Upper lobe of right lung (tissue), 1 donor: ENCODE data around the gene PROCA1. TPM values are rescaled to one million over a fixed set of nuclear protein-coding genes. Genes with fewer than 3 reads are reported as not detected.
"Not testable (repeated sequence)": the region's sequence is repeated elsewhere in the genome, so short reads cannot be mapped to it uniquely, and the experiment has no call there.

Experiments used
- ATAC-seq: fragments of 200-7000 bp; cut with Tn5 transposase; one replicate; pipeline ENCODE4 v1.9.1; 2020; ENCODE audit warnings: mild to moderate bottlenecking, moderate library complexity
- DNase-seq: peaks from one replicate; pipeline ENCODE4 v3.0.0-alpha.2; 2020
- H3K27ac ChIP-seq: fragments of 200-600 bp; one replicate; pipeline ENCODE4 v1.8.0; 2022
- H3K27me3 ChIP-seq: fragments of 200-600 bp; one replicate; pipeline ENCODE4 v1.8.0; 2022; ENCODE audit warnings: mild to moderate bottlenecking
- H3K36me3 ChIP-seq: fragments of 200-600 bp; one replicate; pipeline ENCODE4 v1.8.0; 2022
- H3K4me1 ChIP-seq: fragments of 200-600 bp; one replicate; pipeline ENCODE4 v1.8.0; 2022
- H3K4me3 ChIP-seq: fragments of 200-600 bp; one replicate; pipeline ENCODE4 v1.8.0; 2022; ENCODE audit warnings: mild to moderate bottlenecking
- H3K9me3 ChIP-seq: fragments of 200-600 bp; one replicate; pipeline ENCODE4 v1.8.0; 2022
- CTCF ChIP-seq: fragments of 200-600 bp; IDR thresholded peaks from one replicate; pipeline ENCODE4 v1.8.0; 2022; ENCODE audit warnings: antibody characterized with exemption
- intact Hi-C: fragments of 100-400 bp; cut with DNase I; formaldehyde crosslinking; loops from one replicate; pipeline ENCODE4 v1.11.0; 2022
- total RNA-seq: library from RNA; stranded (reverse); fragmentation: NEBNext Ultra II Directional; extraction: Animal tissue kit (Norgen Biotek cat#: 25700); gene quantifications from one replicate; pipeline ENCODE4 v1.2.1, GENCODE V29; 2021
- donor health status: DM: no; HTN: yes; CAD: no; lungs with severe emphysema.

The PROCA1 gene
- total RNA-seq, 1 donor from 2014 or later = 3.3 TPM

GRCh38 chr17:28662527-28662829, 49.2 kb downstream of the PROCA1 start:
- intact Hi-C loops = no loop called here
- ATAC-seq = no peak
- Histone ChIP-seq H3K4me1 (peaks cover 36% of the 10 kb centered on the region), H3K36me3 (peaks cover 29% of the 10 kb centered on the region), H3K9me3 (no peaks in the 10 kb centered on the region), H3K27me3 (no peaks in the 10 kb centered on the region), H3K27ac (peak overlapping the region; percentile 98), H3K4me3 (peak overlapping the region; percentile 88)
- no peak for TF ChIP-seq CTCF
- DNase-seq = no peak

GRCh38 chr17:28661635-28662526, 49.8 kb downstream of the PROCA1 start, which contains the start of the genes SDF2 and SUPT6H:
Gene SDF2 (minus strand): TSS chr17:28661906. CDS start chr17:28661876, 30 bp downstream.
Gene SUPT6H (plus strand): TSS chr17:28662205. CDS start chr17:28673402, 11,197 bp downstream.
- Histone ChIP-seq H3K9me3 (no peaks in the 10 kb centered on the region), H3K4me3 (peak within 1 kb of the TSS; percentile 88), H3K4me1 (peaks cover 36% of the 10 kb centered on the region), H3K27me3 (no peaks in the 10 kb centered on the region), H3K36me3 (peaks cover 25% of the 10 kb centered on the region), H3K27ac (peak within 1 kb of the TSS; percentile 98)
- intact Hi-C loops = no loop called here
- TF ChIP-seq CTCF = no peak
- peak; percentile 97 for ATAC-seq
- DNase-seq = peak; percentile 96

- H3K4me1 ChIP-seq = peaks cover 27% of the 10 kb centered on the region
- H3K27me3 ChIP-seq, ATAC-seq, H3K27ac ChIP-seq, DNase-seq, H3K4me3 ChIP-seq, intact Hi-C loops, H3K9me3 ChIP-seq: not testable (repeated sequence)
- peaks cover 19% of the 10 kb centered on the region for H3K36me3 ChIP-seq
Observed at GRCh38 chr17:28659497-28659881, 52.2 kb downstream of the PROCA1 start.

GRCh38 chr17:28658766-28659496, 52.8 kb downstream of the PROCA1 start:
- H3K27ac ChIP-seq, DNase-seq, H3K27me3 ChIP-seq, ATAC-seq, intact Hi-C loops, H3K9me3 ChIP-seq, H3K4me3 ChIP-seq: not testable (repeated sequence)
- Histone ChIP-seq H3K36me3 (peaks cover 16% of the 10 kb centered on the region), H3K4me1 (peaks cover 21% of the 10 kb centered on the region)

GRCh38 chr17:28658342-28658741, 53.3 kb downstream of the PROCA1 start:
- DNase-seq, intact Hi-C loops, ATAC-seq, H3K27ac ChIP-seq, H3K4me3 ChIP-seq, H3K27me3 ChIP-seq, H3K9me3 ChIP-seq: not testable (repeated sequence)
- Histone ChIP-seq H3K36me3 (peaks cover 20% of the 10 kb centered on the region), H3K4me1 (peaks cover 15% of the 10 kb centered on the region)

GRCh38 chr17:28657756-28658155, 53.9 kb downstream of the PROCA1 start:
- intact Hi-C loops = no loop called here
- no peak overlapping the region for H3K4me3 ChIP-seq

More at GRCh38 chr17:28657756-28658155, 53.9 kb downstream of the PROCA1 start:
- Histone ChIP-seq H3K36me3 (peaks cover 26% of the 10 kb centered on the region), H3K9me3 (no peaks in the 10 kb centered on the region), H3K4me1 (peaks cover 9% of the 10 kb centered on the region), H3K27me3 (no peaks in the 10 kb centered on the region), H3K27ac (no peak overlapping the region)
- no peak for TF ChIP-seq CTCF
- DNase-seq (no peak), ATAC-seq (no peak)
